Loucy (cell line): Measurements from ENCODE around the gene FNDC8.

Experiments used
- EZH2phosphoT487 ChIP-seq: fragments of 200-600 bp; IDR thresholded peaks from 2 replicates; pipeline ENCODE4 v1.6.1; 2018; ENCODE audit warnings: antibody characterized with exemption, mild to moderate bottlenecking, moderate library complexity, borderline replicate concordance
- TF ChIP-seq, protein P1 (sequence below): fragments of 200-600 bp; sonication (generic); conservative IDR thresholded peaks from 2 replicates; pipeline ENCODE4 v1.5.1; 2014; ENCODE audit warnings: mild to moderate bottlenecking, antibody characterized with exemption, low read length

DNA sequence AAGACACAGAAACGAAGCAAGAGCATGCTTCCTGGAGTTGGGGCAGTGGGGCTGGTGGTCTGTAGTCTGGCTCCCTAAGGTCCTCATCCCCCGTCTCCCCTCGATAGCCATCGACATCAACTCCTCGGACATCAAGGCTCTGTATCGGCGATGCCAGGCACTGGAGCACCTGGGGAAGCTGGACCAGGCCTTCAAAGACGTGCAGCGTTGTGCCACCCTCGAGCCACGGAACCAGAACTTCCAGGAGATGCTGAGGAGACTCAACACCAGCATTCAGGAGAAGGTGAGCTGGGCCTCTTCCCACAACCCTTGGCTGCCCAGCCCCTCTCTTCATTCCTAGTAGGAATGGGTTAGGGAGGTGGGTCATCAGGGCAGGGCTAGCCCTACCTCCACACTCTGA lies 28.5 kb downstream of the FNDC8 start:
- TF ChIP-seq, protein P1, sequence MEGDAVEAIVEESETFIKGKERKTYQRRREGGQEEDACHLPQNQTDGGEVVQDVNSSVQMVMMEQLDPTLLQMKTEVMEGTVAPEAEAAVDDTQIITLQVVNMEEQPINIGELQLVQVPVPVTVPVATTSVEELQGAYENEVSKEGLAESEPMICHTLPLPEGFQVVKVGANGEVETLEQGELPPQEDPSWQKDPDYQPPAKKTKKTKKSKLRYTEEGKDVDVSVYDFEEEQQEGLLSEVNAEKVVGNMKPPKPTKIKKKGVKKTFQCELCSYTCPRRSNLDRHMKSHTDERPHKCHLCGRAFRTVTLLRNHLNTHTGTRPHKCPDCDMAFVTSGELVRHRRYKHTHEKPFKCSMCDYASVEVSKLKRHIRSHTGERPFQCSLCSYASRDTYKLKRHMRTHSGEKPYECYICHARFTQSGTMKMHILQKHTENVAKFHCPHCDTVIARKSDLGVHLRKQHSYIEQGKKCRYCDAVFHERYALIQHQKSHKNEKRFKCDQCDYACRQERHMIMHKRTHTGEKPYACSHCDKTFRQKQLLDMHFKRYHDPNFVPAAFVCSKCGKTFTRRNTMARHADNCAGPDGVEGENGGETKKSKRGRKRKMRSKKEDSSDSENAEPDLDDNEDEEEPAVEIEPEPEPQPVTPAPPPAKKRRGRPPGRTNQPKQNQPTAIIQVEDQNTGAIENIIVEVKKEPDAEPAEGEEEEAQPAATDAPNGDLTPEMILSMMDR: no peak
- TF ChIP-seq EZH2phosphoT487: no peak
